Measurements from ENCODE around the gene FYCO1.
A peak's percentile ranks its signal among the peaks of the same experiment; 100 is the strongest.

Gene FYCO1

GRCh38 chr3:45943207-45943846, 52.3 kb downstream of the FYCO1 start, which contains the start of gene CXCR6:
TSS of gene CXCR6 (plus strand) at chr3:45943464. CDS start at chr3:45946482, 3,018 bp downstream.
- DNase-seq (ENCODE audit: low read depth, low spot score): no peak

GRCh38 chr3:45942051-45942825, 53.4 kb downstream of the FYCO1 start:
- peak; percentile 18 for DNase-seq (ENCODE audit: low read depth, low spot score)

GRCh38 chr3:45940781-45941365, 54.8 kb downstream of the FYCO1 start:
- DNase-seq (ENCODE audit: low read depth, low spot score): no peak

GRCh38 chr3:45940004-45940780, 55.4 kb downstream of the FYCO1 start:
- peak; percentile 27 for DNase-seq (ENCODE audit: low read depth, low spot score)

GRCh38 chr3:45939341-45939771, 56.3 kb downstream of the FYCO1 start:
- no peak for DNase-seq (ENCODE audit: low read depth, low spot score)

- DNase-seq (ENCODE audit: low read depth, low spot score): peak; percentile 89
Measured at GRCh38 chr3:45938864-45939263, 56.8 kb downstream of the FYCO1 start.

GRCh38 chr3:45938043-45938435, 57.6 kb downstream of the FYCO1 start:
- no peak for DNase-seq (ENCODE audit: low read depth, low spot score)

- no peak for DNase-seq (ENCODE audit: low read depth, low spot score)
Measured at GRCh38 chr3:45937206-45938042, 58.2 kb downstream of the FYCO1 start.

- no peak for DNase-seq (ENCODE audit: low read depth, low spot score)
Measured at GRCh38 chr3:45936261-45936660, 59.4 kb downstream of the FYCO1 start.

GRCh38 chr3:45933591-45933990, 62.0 kb downstream of the FYCO1 start:
- DNase-seq (ENCODE audit: low read depth, low spot score): no peak

GRCh38 chr3:45932112-45932511, 63.5 kb downstream of the FYCO1 start:
- DNase-seq (ENCODE audit: low read depth, low spot score): no peak

GRCh38 chr3:45931496-45931895, 64.1 kb downstream of the FYCO1 start:
- no peak for DNase-seq (ENCODE audit: low read depth, low spot score)

- DNase-seq (ENCODE audit: low read depth, low spot score): peak; percentile 38
Measured at GRCh38 chr3:45929042-45929679, 66.5 kb downstream of the FYCO1 start.

GRCh38 chr3:45927881-45928280, 67.7 kb downstream of the FYCO1 start:
- DNase-seq (ENCODE audit: low read depth, low spot score): no peak

- DNase-seq (ENCODE audit: low read depth, low spot score): no peak
Measured at GRCh38 chr3:45923755-45924154, 71.9 kb downstream of the FYCO1 start.

- DNase-seq (ENCODE audit: low read depth, low spot score): no peak
Measured at GRCh38 chr3:45922950-45923590, 72.6 kb downstream of the FYCO1 start.

GRCh38 chr3:45922039-45922326, 73.6 kb downstream of the FYCO1 start:
- no peak for DNase-seq (ENCODE audit: low read depth, low spot score)

- DNase-seq (ENCODE audit: low read depth, low spot score): no peak
Measured at GRCh38 chr3:45921158-45922038, 74.2 kb downstream of the FYCO1 start.

Data from ELF-1 (cell line).